ENCODE data around the gene CACNG7.

Gene CACNG7

DNA sequence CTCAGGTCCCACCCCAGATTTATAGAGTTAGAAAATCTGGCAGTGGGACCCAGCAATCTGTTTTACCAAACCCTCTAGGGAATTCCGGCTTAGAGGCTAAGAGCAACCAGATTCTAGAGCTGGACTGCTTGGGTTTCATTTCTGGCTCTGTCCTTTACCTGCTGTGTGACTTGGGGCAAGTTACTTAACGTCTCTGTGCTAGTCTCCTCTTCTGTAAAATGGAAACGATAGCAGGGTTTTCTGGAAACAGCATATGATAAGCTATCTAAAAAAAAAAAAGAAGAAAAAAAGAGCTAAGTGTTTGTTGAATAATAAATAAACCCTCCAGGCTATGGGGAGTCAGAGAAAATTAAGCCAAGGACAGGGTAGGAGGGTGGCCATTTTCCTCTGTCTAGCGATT is 11.6 kb upstream of the CACNG7 start:
- no peak overlapping the region for H3K27ac ChIP-seq
- H3K27me3 ChIP-seq: peaks cover 91% of the 10 kb centered on the region
- H3K36me3 ChIP-seq: no peaks in the 10 kb centered on the region
- no peak overlapping the region for H3K4me3 ChIP-seq (ENCODE audit: low read depth in 1 of 2, low read length in 1 of 2)
- no peaks in the 10 kb centered on the region for H3K4me1 ChIP-seq (ENCODE audit: control insufficient read depth in 1 of 2, insufficient read depth in 1 of 2, low read depth in 1 of 2, low read length in 1 of 2)
- TF ChIP-seq, protein P1, sequence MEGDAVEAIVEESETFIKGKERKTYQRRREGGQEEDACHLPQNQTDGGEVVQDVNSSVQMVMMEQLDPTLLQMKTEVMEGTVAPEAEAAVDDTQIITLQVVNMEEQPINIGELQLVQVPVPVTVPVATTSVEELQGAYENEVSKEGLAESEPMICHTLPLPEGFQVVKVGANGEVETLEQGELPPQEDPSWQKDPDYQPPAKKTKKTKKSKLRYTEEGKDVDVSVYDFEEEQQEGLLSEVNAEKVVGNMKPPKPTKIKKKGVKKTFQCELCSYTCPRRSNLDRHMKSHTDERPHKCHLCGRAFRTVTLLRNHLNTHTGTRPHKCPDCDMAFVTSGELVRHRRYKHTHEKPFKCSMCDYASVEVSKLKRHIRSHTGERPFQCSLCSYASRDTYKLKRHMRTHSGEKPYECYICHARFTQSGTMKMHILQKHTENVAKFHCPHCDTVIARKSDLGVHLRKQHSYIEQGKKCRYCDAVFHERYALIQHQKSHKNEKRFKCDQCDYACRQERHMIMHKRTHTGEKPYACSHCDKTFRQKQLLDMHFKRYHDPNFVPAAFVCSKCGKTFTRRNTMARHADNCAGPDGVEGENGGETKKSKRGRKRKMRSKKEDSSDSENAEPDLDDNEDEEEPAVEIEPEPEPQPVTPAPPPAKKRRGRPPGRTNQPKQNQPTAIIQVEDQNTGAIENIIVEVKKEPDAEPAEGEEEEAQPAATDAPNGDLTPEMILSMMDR (IDR thresholded peaks at IDR 0.05): no peak
- no peaks in the 10 kb centered on the region for H3K9me3 ChIP-seq

DNA sequence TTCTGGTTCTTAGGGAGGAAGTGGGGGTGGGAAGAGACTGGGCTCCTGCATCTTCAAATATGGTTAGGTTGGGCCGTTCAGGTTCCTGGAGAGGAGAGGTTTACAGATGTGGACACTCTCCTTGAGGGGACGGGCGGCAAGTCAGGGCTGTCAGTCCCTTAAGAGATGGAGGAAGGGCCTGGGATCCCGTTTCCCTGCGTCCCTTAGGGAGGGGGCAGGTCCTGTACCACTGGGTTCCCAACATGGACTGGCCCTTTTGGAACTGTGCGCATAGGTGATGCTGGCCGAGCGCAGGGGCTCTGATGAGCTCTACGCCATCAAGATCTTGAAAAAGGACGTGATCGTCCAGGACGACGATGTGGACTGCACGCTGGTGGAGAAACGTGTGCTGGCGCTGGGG is 10.9 kb upstream of the CACNG7 start:
- no peaks in the 10 kb centered on the region for H3K36me3 ChIP-seq
- H3K27ac ChIP-seq: no peak overlapping the region
- TF ChIP-seq, protein P1 (IDR thresholded peaks at IDR 0.05): no peak
- no peaks in the 10 kb centered on the region for H3K4me1 ChIP-seq (ENCODE audit: control insufficient read depth in 1 of 2, insufficient read depth in 1 of 2, low read depth in 1 of 2, low read length in 1 of 2)
- peaks cover 89% of the 10 kb centered on the region for H3K27me3 ChIP-seq
- H3K9me3 ChIP-seq: no peaks in the 10 kb centered on the region
- no peak overlapping the region for H3K4me3 ChIP-seq (ENCODE audit: low read depth in 1 of 2, low read length in 1 of 2)

DNA sequence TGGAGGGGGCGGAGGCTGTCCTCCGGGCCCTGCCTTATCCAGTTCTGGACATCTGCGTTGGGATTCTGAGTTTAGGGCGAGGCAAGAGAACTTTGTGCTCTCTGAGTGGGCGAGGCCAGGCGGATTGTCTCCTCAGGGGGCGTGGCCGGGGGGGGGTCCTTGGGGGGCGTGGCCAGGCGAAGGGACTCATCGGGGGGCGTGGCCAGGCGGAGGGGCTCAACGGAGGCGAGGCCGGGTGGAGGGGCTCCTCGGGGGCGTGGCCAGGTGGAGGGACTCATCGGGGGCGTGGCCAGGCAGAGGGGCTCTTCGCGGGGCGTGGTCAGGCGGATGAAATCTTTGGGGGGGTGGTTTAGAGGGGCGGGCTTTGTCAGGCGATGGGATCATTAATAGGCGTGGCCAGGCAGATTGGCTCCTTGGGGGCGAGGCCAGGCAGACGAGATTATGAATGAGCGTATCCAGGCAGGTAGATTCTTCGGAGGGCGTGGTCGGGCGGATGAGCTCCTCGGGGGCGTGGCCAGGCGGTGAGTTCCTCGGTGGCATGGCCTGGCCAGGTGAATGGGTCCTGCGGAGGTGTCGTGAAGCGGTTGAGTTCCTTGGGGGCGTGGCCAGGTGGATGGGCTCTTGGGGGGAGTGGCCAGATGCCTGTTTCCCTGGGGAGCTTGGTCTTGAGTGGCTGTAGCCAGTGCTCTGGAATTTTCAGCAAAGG is 10.3 kb upstream of the CACNG7 start:
- H3K9me3 ChIP-seq: no peaks in the 10 kb centered on the region
- H3K27me3 ChIP-seq: peaks cover 89% of the 10 kb centered on the region
- no peaks in the 10 kb centered on the region for H3K4me1 ChIP-seq (ENCODE audit: control insufficient read depth in 1 of 2, insufficient read depth in 1 of 2, low read depth in 1 of 2, low read length in 1 of 2)
- no peak overlapping the region for H3K4me3 ChIP-seq (ENCODE audit: low read depth in 1 of 2, low read length in 1 of 2)
- H3K36me3 ChIP-seq: no peaks in the 10 kb centered on the region
- H3K27ac ChIP-seq: no peak overlapping the region
- TF ChIP-seq, protein P1 (IDR thresholded peaks at IDR 0.05): no peak

DNA sequence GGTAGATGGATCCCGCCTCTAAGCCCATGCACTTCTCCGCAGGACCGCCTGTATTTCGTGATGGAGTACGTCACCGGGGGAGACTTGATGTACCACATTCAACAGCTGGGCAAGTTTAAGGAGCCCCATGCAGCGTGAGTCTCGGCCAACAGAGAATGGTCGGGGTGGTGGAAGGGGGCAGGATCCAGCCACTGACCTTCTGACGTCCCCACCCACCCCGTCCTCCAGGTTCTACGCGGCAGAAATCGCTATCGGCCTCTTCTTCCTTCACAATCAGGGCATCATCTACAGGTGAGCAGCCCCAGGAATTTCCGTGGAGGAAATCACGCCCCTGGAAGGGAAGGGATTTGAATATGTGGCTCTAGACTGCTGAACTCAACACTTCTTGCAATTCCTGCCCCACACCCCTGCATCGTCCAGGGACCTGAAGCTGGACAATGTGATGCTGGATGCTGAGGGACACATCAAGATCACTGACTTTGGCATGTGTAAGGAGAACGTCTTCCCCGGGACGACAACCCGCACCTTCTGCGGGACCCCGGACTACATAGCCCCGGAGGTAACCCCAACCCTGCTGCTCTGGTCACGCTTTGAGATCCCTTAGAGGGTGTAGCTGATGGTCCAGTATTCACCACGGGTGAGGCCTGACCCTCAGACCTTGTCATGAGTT is 8.8 kb upstream of the CACNG7 start:
- H3K36me3 ChIP-seq: no peaks in the 10 kb centered on the region
- H3K27me3 ChIP-seq: peaks cover 92% of the 10 kb centered on the region
- H3K9me3 ChIP-seq: no peaks in the 10 kb centered on the region
- H3K4me1 ChIP-seq (ENCODE audit: control insufficient read depth in 1 of 2, insufficient read depth in 1 of 2, low read depth in 1 of 2, low read length in 1 of 2): no peaks in the 10 kb centered on the region
- no peak overlapping the region for H3K4me3 ChIP-seq (ENCODE audit: low read depth in 1 of 2, low read length in 1 of 2)
- H3K27ac ChIP-seq: no peak overlapping the region
- TF ChIP-seq, protein P1 (IDR thresholded peaks at IDR 0.05): no peak

DNA sequence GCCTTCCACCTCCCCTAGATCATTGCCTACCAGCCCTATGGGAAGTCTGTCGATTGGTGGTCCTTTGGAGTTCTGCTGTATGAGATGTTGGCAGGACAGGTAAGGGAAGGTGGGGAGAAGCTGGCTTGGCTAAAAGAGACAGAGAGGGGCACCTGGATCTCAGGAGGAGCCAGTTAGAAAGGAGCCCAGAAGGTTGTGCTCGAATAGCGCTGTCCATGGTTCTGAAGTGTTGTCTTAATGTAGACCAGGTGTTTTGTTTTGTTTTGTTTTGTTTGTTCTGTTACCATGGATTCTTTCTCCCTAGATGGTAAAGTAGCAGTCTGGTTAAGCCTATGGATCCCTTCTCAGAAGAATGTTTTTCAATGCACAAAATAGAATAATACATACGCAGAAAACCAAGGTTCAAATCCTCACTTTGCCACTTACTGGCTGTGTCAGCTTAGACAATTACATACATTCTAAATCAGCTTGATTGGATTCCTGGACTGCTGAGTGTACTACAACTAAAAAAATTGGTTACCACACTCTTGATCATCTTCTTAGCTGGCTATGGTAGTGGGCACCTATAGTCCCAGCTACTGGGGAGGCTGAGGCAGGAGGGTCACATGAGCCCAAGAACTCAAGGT is 5.9 kb upstream of the CACNG7 start:
- no peaks in the 10 kb centered on the region for H3K9me3 ChIP-seq
- TF ChIP-seq, protein P1 (IDR thresholded peaks at IDR 0.05): no peak
- no peak overlapping the region for H3K4me3 ChIP-seq (ENCODE audit: low read depth in 1 of 2, low read length in 1 of 2)
- H3K27ac ChIP-seq: no peak overlapping the region
- peaks cover 0 to 13% of the 10 kb centered on the region in 2 experiments for H3K4me1 ChIP-seq (ENCODE audit: control insufficient read depth in 1 of 2, insufficient read depth in 1 of 2, low read depth in 1 of 2, low read length in 1 of 2)
- peaks cover 92% of the 10 kb centered on the region for H3K27me3 ChIP-seq
- no peaks in the 10 kb centered on the region for H3K36me3 ChIP-seq

Data from neutrophil (primary cell).